Kidney epithelial cell (primary cell): ENCODE measurements around the gene POLR3E. TPM values are rescaled to one million over a fixed set of nuclear protein-coding genes. Genes with fewer than 3 reads are reported as not detected.

Experiments used
- DNase-seq: peaks from one replicate; pipeline ENCODE4 v3.0.0-alpha.2; 2010; ENCODE audit warnings: low read depth
- H3K27me3 ChIP-seq: 2 replicates; pipeline ENCODE4 v1.6.0; 2011; ENCODE audit warnings: low read length; ENCODE audit not compliant: control insufficient read depth, insufficient read depth
- H3K36me3 ChIP-seq: 2 replicates; pipeline ENCODE4 v1.5.1; 2011; ENCODE audit warnings: low read length; ENCODE audit not compliant: control insufficient read depth, insufficient read depth
- H3K4me3 ChIP-seq: 2 replicates; pipeline ENCODE4 v1.5.1; 2011; ENCODE audit warnings: low read depth, mild to moderate bottlenecking, control low read depth, low read length
- CTCF ChIP-seq: IDR thresholded peaks from 2 replicates; pipeline ENCODE4 v1.5.1; 2011; ENCODE audit warnings: mild to moderate bottlenecking, moderate library complexity, low read length, control low read depth, inconsistent platforms; ENCODE audit not compliant: insufficient read depth, poor library complexity, severe bottlenecking
- total RNA-seq: library from RNA; depleted of rRNA; stranded (reverse); fragments of >200 nt; gene quantifications from 2 replicates; pipeline ENCODE4 v1.2.3, GENCODE V29; 2015

The POLR3E gene
- total RNA-seq, 1 donor from 2014 or later, result 39.4 TPM

GRCh38 chr16:22260490-22260889 lies 36.7 kb upstream of the POLR3E start:
- Histone ChIP-seq H3K36me3 (peaks cover 4% of the 10 kb centered on the region), H3K27me3 (no peaks in the 10 kb centered on the region), H3K4me3 (no peak overlapping the region)
- no peak for TF ChIP-seq CTCF
- no peak for DNase-seq

- peaks cover 4% of the 10 kb centered on the region for H3K36me3 ChIP-seq
- no peaks in the 10 kb centered on the region for H3K27me3 ChIP-seq
- no peak overlapping the region for H3K4me3 ChIP-seq
- DNase-seq, result no peak
- no peak for TF ChIP-seq CTCF
Measured at GRCh38 chr16:22262460-22262859, 34.7 kb upstream of the POLR3E start.

GRCh38 chr16:22264786-22265185 lies 32.4 kb upstream of the POLR3E start:
- Histone ChIP-seq H3K27me3 (no peaks in the 10 kb centered on the region), H3K36me3 (no peaks in the 10 kb centered on the region), H3K4me3 (no peak overlapping the region)
- TF ChIP-seq CTCF, result no peak
- DNase-seq, result no peak

- DNase-seq, result no peak
- Histone ChIP-seq H3K27me3 (no peaks in the 10 kb centered on the region), H3K36me3 (no peaks in the 10 kb centered on the region), H3K4me3 (no peak overlapping the region)
- no peak for TF ChIP-seq CTCF
Measured at GRCh38 chr16:22265351-22265750, 31.9 kb upstream of the POLR3E start.

GRCh38 chr16:22266546-22266945 lies 30.7 kb upstream of the POLR3E start:
- H3K27me3 ChIP-seq, result no peaks in the 10 kb centered on the region
- no peak overlapping the region for H3K4me3 ChIP-seq
- H3K36me3 ChIP-seq, result no peaks in the 10 kb centered on the region
- no peak for TF ChIP-seq CTCF
- no peak for DNase-seq

- Histone ChIP-seq H3K27me3 (no peaks in the 10 kb centered on the region), H3K4me3 (no peak overlapping the region), H3K36me3 (no peaks in the 10 kb centered on the region)
- no peak for DNase-seq
- no peak for TF ChIP-seq CTCF
Measured at GRCh38 chr16:22267764-22268163, 29.4 kb upstream of the POLR3E start.
